DMS53 treated with DMSO at 0.1 percent for 48 hours (cell line): Measurements from ENCODE around the gene TENM4.

ENCODE experiments used
- DNase-seq: peaks from one replicate; lab custom pipeline; 2025; ENCODE audit not compliant: unreplicated experiment; lab: John Stamatoyannopoulos, UW

The TENM4 gene

GRCh38 chr11:78804991-78805390 is 635.8 kb downstream of the TENM4 start:
- DNase-seq: no peak

- no peak for DNase-seq
Observed at GRCh38 chr11:78803995-78804394, 636.8 kb downstream of the TENM4 start.

GRCh38 chr11:78802058-78802761 is 638.6 kb downstream of the TENM4 start:
- DNase-seq: no peak

- DNase-seq: peak; percentile 98
Observed at GRCh38 chr11:78801161-78801884, 639.5 kb downstream of the TENM4 start.

- DNase-seq: no peak
Observed at GRCh38 chr11:78800756-78801155, 640.1 kb downstream of the TENM4 start.

- no peak for DNase-seq
Observed at GRCh38 chr11:78800096-78800690, 640.6 kb downstream of the TENM4 start.

- DNase-seq: peak; percentile 84
Observed at GRCh38 chr11:78798663-78799062, 642.2 kb downstream of the TENM4 start.

GRCh38 chr11:78797559-78797958 is 643.3 kb downstream of the TENM4 start:
- no peak for DNase-seq

- DNase-seq: no peak
Observed at GRCh38 chr11:78796956-78797355, 643.9 kb downstream of the TENM4 start.

GRCh38 chr11:78795621-78796261 is 645.1 kb downstream of the TENM4 start:
- no peak for DNase-seq

- no peak for DNase-seq
Observed at GRCh38 chr11:78791964-78792363, 648.9 kb downstream of the TENM4 start.

- no peak for DNase-seq
Observed at GRCh38 chr11:78791254-78791653, 649.6 kb downstream of the TENM4 start.

GRCh38 chr11:78790784-78791183 is 650.0 kb downstream of the TENM4 start:
- DNase-seq: no peak

- DNase-seq: peak; percentile 74
Observed at GRCh38 chr11:78789375-78789774, 651.5 kb downstream of the TENM4 start.

GRCh38 chr11:78788533-78788932 is 652.3 kb downstream of the TENM4 start:
- no peak for DNase-seq

- no peak for DNase-seq
Observed at GRCh38 chr11:78787696-78788095, 653.1 kb downstream of the TENM4 start.

- DNase-seq: no peak
Observed at GRCh38 chr11:78786746-78787145, 654.1 kb downstream of the TENM4 start.

- DNase-seq: no peak
Observed at GRCh38 chr11:78786086-78786485, 654.7 kb downstream of the TENM4 start.

GRCh38 chr11:78784321-78785061 is 656.3 kb downstream of the TENM4 start:
- DNase-seq: no peak

GRCh38 chr11:78783846-78784245 is 657.0 kb downstream of the TENM4 start:
- peak; percentile 57 for DNase-seq

- DNase-seq: no peak
Observed at GRCh38 chr11:78783301-78783700, 657.5 kb downstream of the TENM4 start.
